Measurements from ENCODE around the gene ARTN. TPM values are rescaled to one million over a fixed set of nuclear protein-coding genes. Genes with fewer than 3 reads are reported as not detected.

Gene ARTN
- total RNA-seq, 1 donor from 2014 or later, result 4.8 TPM

DNA sequence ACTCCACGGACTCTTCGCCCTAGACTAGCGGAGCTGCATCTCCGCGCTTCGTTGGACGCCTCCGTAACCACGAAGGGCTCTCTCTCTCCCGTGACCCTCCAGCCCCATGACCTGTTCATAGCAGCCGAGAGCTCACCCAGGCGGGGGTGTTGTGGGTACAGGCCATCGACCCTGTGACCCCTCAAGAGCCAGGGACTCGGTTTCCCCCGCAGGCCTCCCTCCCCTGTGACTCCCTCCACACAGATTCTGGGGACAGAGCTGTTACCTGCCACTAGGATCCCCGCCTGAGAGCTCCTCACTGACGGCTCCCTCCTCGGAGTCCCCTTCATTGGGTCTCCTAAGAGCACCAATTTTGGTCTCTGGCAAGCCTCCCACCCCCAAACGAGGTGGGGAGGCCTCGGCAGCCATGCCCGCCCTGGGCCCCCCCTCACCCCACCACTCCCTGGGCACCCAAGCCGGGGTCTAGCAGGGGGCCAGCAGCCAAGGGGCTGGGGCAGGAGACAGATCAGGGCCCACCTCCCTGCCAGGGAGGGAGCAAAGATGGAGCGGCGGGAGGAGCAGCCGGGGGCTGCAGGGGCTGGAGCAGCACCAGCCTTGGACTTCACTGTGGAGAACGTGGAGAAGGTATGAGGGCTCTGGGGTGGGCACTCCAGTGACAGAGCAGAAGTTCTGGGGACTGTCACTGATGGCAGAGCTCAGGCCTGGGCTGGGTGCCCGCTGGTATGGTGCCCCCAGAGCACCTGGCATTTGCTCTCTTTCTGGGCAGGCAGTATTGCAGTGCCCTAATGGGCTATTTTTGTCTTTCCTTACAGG is 13.7 kb downstream of the ARTN start:
- no peak for DNase-seq (ENCODE audit: low spot score)

DNA sequence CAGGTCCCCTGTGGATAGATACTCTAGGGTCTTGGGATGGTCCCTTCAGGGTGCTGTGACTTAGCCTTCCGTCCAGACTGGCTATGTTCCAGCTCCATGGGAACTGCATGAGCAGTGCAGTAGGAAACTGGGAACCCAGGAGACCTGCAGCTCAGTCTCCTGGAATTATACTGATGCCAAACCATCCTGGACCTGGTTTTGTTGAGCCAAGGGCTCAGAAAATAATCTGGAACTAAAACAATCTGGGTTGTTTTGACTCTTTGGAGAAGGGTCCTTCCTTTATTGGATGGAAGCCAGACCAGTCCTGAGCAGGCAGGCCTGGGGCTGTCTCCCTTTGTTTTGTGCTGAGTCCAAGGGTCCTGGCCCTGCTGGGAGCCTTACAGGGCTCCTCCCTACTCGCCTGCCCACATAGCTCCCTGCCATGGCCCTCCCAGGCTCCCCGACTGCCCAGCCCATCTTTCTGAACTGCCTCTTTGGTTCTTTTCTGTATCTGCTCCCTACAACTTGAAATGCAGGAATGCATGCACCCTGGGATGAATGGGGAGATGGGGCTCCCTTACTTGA is 14.4 kb downstream of the ARTN start:
- DNase-seq (ENCODE audit: low spot score), result no peak

DNA sequence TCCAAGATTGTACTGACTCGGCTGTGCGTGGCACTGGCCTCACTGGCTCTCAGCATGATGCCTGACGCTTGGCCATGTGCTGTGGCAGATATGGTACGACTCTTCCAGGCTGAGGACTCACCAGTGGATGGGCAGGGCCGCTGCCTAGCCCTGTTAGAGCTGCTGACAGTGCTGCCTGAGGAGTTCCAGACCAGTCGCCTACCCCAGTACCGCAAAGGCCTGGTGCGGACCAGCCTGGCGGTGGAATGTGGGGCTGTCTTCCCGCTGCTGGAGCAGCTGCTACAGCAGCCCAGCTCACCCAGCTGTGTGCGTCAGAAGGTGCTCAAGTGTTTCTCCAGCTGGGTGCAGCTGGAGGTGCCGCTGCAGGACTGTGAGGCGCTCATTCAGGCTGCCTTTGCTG is 16.1 kb downstream of the ARTN start:
- no peak for DNase-seq (ENCODE audit: low spot score)

DNA sequence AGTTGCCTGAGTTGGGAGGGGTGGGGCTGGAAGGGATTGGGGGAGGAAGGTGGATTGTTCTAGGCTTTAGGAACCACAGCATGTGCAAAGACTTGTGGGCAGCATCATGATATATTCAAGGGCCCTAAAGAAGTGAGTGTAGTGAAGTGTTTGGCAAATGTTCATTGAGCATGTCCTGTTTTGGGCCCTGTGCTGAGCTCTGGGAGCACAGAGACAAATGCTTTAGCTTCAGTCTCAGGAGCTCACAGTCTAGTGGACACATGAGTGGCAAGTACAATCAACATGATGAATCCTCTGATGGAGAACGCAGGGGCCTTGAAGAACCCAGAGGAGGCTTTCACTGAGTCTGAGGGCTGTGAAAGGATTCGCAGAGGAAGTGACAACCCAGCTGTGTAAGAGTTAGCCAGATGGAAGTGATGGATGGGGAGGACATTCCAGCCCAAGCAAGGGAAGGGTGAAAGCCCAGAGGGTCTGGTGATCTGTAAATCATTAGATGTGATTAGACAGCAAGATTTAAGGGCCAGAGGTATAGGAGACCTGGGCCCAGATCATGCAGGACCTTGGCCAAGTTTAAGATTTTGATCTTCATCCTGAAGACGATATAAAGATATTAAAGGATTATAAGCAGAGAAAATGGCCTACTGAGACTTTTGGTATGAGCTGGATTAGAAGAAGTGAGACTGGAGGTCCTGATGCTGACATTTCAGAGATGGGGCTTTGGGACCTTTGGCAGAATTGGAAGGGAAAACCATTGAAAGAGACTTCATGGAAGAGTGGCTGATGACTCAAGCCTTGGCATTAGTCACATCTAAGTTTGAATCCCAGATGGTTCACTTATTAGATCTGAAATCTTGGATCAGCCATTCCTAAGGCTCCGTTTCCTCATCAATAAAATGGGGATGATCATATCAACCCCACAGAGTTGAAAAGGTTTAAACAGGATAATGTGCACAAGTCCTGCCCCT is 17.7 kb downstream of the ARTN start:
- no peak for DNase-seq (ENCODE audit: low spot score)

DNA sequence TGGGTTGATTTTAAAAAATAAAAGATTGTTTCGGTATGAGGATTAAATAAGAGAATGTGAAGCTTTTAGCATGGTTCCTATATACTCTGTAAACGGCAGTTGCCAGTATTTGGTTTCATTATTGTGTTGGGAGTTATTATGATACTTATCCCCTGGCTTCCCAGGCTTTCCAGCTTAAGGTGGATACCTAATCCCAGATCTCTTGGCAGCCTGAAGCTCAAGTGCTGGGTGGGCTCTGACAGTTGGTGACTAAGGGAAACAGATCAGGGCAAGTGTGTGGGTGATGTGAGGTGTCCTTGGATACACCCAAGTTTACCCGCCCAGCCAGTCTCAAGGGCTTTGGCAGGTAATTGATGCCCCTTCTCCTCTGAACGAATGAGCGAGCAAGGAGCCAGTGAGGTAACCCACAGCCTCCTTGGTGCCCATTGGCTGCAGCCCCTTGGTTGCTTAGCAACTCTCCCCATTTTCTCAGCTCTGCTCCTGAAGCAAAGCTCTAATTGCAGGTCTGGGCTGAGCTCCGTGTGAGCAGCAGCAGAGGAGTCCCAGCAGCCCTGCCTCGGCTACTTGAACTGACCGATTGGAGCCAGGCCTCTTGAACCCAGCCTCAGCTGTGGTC is 19.2 kb downstream of the ARTN start:
- DNase-seq (ENCODE audit: low spot score), result no peak

DNA sequence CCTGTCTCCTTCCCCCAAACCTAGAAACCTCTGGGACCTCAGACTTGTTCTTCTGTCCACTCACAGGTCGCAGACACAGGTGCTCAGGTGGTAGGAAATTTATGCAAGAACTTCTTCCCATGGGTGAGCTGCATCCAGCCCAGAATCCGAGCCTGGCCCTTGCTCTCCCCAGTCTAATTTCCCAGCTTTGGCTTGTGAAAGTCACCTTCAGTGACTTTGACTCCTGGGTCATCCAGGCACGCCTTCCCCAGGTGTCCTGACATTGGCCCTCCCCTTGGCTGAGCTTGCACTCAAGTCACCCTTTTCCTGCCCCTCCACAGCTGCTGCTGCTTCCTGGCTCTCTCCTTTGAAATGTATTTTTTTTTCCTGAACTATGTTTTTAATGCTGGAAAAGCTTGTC is 19.8 kb downstream of the ARTN start:
- DNase-seq (ENCODE audit: low spot score), result no peak

DNA sequence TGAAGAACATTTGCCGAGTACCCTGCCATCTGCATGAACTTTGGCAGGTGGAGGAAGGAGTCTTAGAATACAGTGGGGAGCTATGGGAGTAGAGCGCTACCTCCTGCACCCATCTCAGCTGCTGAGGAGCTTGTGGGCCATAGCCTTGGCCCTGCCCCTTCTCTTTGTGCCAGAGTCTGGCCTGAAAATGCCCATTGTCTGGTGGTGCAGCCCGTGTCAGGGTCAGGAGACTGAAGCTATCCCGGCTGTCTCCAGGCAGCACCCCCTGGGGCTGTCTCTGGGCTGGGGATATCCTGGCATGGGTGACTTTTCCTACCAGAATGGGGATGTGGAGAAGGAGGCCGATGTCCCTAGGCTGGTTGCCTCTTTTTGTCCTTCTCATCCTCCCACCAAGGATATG is 20.4 kb downstream of the ARTN start:
- no peak for DNase-seq (ENCODE audit: low spot score)

DNA sequence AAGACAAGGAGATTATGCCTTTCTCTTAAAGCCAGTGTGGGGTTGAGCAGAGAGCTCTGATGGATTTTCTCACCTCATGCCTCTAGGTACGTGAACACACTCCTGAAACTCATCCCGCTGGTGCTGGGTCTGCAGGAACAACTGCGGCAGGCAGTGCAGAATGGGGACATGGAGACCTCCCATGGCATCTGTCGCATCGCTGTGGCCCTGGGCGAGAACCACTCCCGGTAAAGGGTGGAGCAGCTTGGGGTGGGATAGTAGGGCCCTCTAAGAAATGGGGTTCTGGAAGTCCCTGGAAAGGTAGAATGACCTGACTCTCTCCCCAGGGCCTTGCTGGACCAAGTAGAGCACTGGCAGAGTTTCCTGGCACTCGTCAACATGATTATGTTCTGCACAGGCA is 22.6 kb downstream of the ARTN start:
- no peak for DNase-seq (ENCODE audit: low spot score)

DNA sequence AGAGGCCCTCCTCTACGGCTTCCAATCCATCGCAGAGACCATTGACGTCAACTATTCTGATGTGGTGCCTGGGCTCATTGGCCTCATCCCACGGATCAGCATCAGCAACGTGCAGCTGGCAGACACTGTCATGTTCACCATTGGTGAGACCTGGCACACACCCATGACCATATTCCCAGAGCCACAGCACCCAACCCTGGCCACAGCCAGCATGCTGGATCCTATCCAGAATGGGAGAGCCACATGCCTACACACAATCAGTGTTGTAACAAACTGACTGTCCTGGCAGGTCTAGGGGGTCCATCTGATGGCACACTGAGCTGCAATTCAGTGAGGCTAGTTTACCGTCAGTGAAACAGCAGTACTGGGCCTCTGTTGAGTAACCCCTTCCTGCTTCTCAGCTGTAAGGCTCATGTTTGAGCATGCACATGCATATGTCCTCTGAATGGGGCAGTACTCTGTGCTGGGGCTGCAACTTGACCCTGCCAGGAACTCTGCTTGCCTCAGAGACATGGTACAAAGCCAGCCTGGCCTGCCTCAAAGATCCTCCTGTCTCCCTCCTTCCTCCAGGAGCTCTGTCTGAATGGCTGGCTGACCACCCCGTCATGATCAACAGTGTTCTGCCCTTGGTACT is 23.9 kb downstream of the ARTN start:
- DNase-seq (ENCODE audit: low spot score), result no peak

DNA sequence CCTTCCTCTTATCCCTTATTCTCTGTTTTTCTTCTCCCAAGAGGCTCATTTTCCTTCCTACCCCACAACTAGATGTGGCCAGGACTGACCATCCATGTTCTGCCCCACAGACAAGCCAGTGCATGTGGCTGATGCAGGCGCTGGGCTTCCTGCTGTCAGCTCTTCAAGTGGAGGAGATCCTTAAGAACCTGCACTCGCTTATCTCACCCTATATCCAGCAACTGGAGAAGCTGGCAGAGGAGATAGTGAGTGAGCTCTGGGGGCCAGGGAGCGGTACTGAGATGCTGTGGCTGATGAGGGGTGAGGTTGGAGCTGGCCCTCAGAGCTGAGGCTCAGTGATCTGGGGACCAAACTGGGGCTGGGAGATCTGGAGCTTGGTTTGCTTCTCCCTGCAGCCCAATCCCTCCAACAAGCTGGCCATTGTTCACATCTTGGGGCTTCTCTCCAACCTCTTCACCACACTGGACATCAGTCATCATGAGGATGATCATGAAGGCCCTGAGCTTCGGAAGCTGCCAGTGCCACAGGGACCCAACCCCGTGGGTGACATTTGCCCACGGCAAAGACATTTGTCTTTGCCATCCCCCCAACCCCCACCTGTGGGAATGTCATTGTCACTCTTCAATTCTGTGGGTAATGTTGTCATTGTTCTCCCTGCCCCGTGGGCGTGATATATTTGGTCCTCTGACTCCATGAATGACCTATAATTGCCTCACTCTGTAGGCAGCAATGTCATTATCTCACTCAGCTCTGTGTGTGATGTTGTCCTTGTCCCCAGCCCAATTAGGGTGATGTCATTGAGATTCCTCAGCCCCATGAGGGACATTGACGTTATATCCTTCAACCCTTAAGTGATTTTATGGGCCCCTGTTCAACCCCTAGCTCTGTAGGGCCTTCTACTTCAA is 25.0 kb downstream of the ARTN start:
- no peak for DNase-seq (ENCODE audit: low spot score)

DNA sequence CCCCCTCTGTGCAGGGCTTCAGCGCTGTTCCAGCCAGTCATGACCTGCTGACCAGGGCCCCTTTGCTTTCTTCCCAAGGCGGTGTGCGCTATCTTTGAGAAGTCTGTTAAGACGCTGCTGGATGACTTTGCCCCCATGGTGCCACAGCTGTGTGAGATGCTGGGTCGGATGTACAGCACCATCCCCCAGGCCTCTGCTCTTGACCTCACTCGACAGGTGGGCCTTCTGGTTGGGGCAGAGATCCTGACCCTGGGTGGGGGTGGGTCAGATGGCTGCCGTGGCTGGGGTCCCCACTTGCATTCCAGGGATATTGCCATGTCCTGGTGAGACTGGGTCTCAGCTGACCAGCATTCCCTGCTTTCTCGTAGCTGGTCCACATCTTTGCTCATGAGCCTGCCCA is 27.2 kb downstream of the ARTN start:
- DNase-seq (ENCODE audit: low spot score), result no peak

DNA sequence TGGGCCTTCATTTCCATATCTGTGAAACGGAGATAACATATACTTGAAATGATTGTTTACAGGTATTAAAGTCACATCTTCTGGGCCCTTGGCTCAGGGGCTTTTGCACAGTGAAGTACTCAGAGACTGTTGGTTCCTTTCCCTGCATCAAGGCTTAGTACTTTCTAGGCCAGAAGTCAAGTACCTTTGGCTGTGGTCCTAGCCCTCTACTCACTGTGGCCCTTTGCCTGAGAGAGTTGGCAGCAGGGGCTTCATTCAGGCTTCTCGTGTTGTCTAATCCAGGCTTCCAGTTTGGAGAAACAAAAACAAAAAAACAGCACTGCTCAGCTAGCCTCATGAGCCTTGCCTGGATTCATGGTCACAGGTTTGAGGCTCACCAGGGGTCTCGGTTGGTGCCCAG is 28.1 kb downstream of the ARTN start:
- no peak for DNase-seq (ENCODE audit: low spot score)

DNA sequence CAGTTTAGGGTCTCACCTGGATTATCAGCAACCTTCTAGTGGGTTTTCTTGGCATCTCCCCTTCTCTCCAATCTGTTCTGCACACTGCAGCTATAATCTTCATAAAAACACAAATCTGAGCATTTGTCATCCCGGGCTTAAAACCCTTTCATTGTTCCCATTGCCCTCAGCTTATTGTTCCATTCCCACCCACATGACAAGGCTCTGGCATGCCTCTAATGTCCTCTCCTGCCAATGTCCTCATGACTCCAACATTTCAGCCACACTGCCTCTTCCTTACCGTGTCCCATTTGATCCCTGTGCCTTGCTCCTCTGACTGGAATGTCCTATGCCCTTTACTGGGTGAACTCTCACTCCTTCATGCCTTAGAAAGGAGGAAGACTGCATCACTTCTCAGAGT is 28.7 kb downstream of the ARTN start:
- DNase-seq (ENCODE audit: low spot score), result no peak

DNA sequence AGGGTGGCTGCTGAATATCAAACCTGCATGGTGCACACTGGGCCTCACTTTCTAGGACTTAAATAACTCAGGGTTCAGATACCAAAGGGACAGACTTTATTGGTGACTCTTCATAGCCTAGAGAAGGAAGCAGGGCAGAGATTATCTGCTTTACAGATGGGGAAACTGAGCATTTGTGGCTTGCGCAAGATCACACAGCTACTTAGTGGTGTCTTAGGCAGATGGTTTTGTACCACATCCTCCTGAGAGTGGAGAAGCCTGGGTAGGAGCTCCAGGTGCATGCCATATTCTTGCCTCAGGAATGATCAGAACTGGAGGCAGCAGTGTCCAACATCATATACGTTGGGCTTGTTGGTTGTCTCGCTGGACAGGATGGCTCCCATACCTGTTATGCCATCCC is 29.4 kb downstream of the ARTN start:
- DNase-seq (ENCODE audit: low spot score), result no peak

DNA sequence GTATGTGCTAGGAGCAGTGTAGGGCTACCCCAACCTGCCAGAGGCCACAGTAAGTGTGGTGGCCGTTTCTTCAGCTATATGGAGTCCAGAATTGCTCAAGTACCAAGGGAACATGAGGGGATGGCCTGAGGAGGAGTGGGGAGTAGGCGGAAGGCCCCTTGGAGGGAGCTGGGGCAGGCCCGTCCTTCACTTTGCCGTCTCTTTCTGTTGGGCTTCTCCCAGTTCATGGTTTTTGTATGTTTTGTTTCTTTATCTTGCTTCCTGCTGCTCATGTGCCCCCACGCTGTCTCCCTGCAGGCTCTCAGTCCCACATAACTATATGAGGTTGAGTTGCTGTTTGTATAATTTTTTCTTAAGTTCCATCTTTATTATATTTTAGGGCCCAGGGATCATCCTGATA is 30.3 kb downstream of the ARTN start:
- no peak for DNase-seq (ENCODE audit: low spot score)

DNA sequence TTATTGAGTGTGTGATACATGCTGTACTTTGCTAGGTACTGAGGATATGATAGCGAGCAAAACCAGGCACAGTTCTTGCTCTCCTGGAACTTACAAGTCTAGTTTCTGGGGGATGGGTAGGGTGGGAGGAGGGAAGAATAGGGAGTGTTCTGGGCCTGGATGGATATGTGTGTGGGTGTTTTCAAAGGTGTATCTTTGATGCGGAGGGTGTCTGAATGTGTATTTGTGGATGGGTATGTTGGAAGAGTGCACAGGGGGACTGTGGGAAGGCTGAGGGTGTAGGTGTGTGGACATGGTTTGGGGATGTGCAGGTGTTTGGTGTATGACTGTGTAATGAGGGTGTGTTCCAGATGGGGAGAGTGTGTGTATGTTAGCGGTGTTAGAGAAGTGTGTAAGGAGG is 31.7 kb downstream of the ARTN start:
- DNase-seq (ENCODE audit: low spot score), result no peak

DNA sequence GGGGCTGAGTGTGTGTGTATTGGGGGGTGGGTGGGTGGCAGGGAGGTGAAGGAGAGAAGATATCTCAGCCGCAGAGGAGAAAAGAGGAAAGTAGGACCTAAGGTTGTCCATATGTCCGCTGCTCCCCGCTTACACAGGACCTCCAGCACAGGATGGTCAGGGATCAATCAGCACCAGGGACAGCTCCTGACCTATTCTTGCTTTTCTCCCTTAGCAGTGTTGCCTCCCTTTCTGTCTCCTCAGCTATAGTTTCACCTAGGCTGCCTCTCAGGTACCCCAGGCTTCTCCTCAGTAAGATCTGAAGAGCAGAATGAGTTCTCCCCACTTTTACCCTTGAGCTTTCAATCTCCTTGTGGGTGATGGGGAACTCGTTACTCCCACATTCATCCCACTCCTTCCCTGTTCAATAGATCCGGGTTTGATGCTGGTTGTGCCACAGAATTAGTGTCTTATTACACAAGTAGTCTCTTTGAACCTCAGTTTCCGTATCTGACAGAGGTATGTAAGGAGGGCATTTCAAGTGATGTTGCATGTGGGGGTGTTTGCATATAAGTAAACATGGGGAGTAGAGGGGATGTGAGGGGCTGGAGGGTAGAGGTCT is 34.8 kb downstream of the ARTN start:
- peak; percentile 32 for DNase-seq (ENCODE audit: low spot score)

DNA sequence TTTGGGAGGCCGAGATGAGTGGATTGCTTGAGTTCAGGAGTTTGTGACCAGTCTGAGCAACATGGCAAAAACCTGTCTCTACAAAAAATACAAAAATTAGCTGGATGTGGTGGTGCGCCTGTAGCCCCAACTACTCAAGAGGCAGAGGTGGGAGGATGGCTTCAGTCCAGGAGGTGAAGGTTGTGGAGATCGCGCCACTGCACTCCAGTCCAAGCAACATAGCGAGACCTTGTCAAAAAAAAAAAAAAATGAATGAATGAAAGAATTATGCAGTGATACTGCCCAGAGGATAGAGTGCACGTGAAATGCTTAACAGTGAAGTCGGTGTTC is 35.8 kb downstream of the ARTN start:
- no peak for DNase-seq (ENCODE audit: low spot score)

DNA sequence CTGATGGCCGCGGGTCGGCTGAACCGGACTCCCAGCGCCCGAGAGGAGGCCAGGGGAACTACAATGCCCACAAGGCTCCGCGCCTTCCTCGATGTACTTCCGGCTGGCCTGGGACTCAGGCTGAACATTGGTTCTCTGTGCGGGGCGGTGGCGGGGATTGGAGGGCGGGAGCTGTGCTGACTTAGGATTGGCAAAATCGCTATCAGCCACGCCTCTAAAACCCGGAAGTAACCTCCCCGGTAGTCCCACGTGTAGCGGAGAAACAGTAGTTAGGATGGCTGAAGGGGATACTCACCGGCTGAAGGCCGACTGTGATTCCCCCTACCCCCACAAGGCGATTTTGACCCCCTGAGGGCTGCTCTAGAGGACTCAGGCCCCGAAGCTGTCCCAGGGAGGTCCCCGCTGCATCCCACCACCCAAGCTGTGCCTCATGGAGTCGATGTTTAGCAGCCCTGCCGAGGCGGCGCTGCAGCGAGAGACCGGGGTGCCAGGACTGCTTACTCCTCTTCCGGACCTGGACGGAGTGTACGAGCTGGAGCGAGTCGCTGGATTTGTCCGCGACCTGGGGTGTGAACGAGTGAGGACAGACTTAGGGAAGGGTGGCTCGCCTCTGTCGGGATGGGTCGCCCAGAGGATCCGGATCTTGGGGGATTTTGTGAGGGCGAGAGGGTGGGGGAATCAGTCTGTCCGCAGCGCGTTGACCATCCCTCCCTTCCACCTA is 36.3 kb downstream of the ARTN start, which contains the start of gene DPH2:
TSS of gene DPH2 (plus strand) at position 265 of the 721 bp plus-strand sequence. CDS start at position 431, 166 bp downstream.
- DNase-seq (ENCODE audit: low spot score), result peak; percentile 99

Data from umbilical cord (tissue), 2 donors.